Breast epithelium (tissue), 4 donors: ENCODE results near the gene NCSTN. TPM values are rescaled to one million over a fixed set of nuclear protein-coding genes. Genes with fewer than 3 reads are reported as not detected.
A peak's percentile ranks its signal among the peaks of the same experiment; 100 is the strongest.

Source experiments
- DNase-seq, 2 donors: peaks; one replicate each; pipeline ENCODE4 v3.0.0-alpha.2; 2019; ENCODE audit warnings: low spot score in 2 of 2
- H3K27ac ChIP-seq, 2 donors: fragments of 200-600 bp; sonication (generic) in 1 of 2; one replicate each; pipeline ENCODE4 v1.5.1; 2016 to 2019; ENCODE audit warnings: mild to moderate bottlenecking in 1 of 2
- H3K27me3 ChIP-seq, 2 donors: fragments of 200-600 bp; sonication (generic) in 1 of 2; one replicate each; pipeline versions ENCODE4 v1.5.1 to v1.6.0; 2017 to 2019; ENCODE audit warnings: control low read depth in 1 of 2, mild to moderate bottlenecking in 1 of 2
- H3K36me3 ChIP-seq: fragments of 200-600 bp; one replicate; pipeline ENCODE4 v1.5.1; 2019
- H3K4me1 ChIP-seq, 2 donors: fragments of 200-600 bp; sonication (generic); one replicate each; pipeline ENCODE4 v1.5.1; 2016 to 2019; ENCODE audit warnings: control low read depth in 1 of 2
- H3K4me3 ChIP-seq, 3 donors: fragments of 200-600 bp; sonication (generic); 1 replicate in 2 of 3; 2 replicates in 1 of 3; pipeline ENCODE4 v1.5.1; 2016 to 2019; ENCODE audit warnings: mild to moderate bottlenecking in 3 of 3, moderate library complexity in 2 of 3
- H3K9me3 ChIP-seq, 2 donors: fragments of 200-600 bp; sonication (generic) in 1 of 2; one replicate each; pipeline ENCODE4 v1.5.1; 2016 to 2019; ENCODE audit warnings: control low read depth in 1 of 2
- CTCF ChIP-seq, 3 donors: fragments of 450-650 bp; IDR thresholded peaks; one replicate each; pipeline ENCODE4 v1.5.1; 2016 to 2017; ENCODE audit warnings: antibody characterized with exemption in 3 of 3, mild to moderate bottlenecking in 3 of 3, moderate library complexity in 3 of 3
- POLR2A ChIP-seq: fragments of 450-650 bp; IDR thresholded peaks from one replicate; pipeline ENCODE4 v1.6.1; 2016; ENCODE audit warnings: antibody characterized with exemption, mild to moderate bottlenecking, moderate library complexity
- POLR2AphosphoS5 ChIP-seq, 3 donors: sonication (generic); formaldehyde crosslinking; IDR thresholded peaks; one replicate each; pipeline ENCODE4 v1.6.1; 2017; ENCODE audit warnings: antibody characterized with exemption in 3 of 3
- intact Hi-C: fragments of 100-400 bp; cut with DNase I; formaldehyde crosslinking; loops from one replicate; pipeline ENCODE4 v1.15.1; 2023; ENCODE audit warnings: low total_unique reads
- total RNA-seq, 3 donors: library from RNA; depleted of rRNA; stranded (reverse); fragments of >200 nt; gene quantifications; one replicate each; pipeline ENCODE4 v1.1.0, GENCODE V29; 2016

NCSTN gene
- total RNA-seq, 3 donors from 2014 or later, result 66.4 to 83.5 (median 76.0) TPM

- DNase-seq, result no peak
- Histone ChIP-seq H3K27me3 (no peaks in the 10 kb centered on the region), H3K9me3 (no peaks in the 10 kb centered on the region), H3K4me3 (no peak overlapping the region), H3K27ac (no peak overlapping the region), H3K4me1 (no peaks in the 10 kb centered on the region), H3K36me3 (no peaks in the 10 kb centered on the region)
- TF ChIP-seq CTCF (IDR thresholded peaks at IDR 0.05) (no peak), POLR2A (no peak), POLR2AphosphoS5 (IDR thresholded peaks at IDR 0.05) (no peak)
- intact Hi-C loops, result no loop called here
These were observed 54.5 kb downstream of the NCSTN start for GRCh38 chr1:160397651-160398050.

DNA sequence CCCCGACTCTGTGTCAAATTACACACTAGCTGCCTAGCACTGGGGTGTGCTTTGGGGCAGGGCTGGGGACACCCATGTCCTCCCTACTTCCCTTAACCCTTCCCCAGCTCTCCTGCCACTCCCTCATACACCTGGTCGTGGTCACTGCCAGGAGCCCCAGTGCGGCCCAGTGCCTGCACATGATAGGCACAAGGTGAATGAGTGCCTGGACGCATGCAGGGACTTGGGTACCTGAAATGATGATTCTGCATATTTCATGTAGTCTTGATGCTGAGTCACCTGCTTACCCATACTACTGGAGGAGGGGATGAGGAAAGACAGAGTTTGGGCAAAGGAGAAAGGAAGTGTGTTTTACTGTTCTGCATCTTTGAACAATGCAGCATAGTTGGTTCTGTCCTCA, 55.6 kb downstream of the NCSTN start:
- no peak for TF ChIP-seq POLR2A
- no peak for TF ChIP-seq CTCF (IDR thresholded peaks at IDR 0.05)
- TF ChIP-seq POLR2AphosphoS5 (IDR thresholded peaks at IDR 0.05), result no peak
- DNase-seq, result no peak

DNA sequence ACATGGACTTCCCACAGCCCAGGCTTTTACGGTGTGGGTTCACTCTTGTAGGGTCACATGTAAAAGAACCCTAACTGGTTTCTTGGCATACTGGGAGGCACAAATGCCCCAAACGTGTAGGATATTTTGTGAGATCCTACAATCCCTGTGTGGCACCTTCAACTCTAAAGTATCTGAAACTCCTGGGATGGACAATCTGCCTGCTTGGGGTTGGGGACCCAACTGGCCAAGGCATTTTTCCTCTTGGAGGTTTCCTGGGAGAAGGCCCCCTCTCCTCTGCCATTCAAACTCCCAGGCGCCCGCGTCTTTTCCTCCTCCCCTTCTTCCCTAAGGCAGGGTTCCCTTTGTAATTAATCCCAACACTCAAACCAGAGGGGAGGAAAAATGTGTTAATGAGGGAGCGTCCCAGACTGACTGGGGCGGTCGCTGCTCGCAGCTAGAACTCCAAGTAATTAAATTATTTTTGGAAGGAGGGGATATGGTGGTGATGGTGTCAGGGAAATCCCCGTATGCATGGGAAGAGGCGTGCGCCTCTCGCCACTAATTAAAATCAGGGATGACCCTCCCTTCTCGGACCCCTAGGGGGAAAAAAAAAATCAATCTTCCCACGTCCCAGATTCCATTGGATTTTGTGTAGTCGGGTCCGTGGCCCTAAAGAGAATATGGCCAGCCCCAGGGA, 56.5 kb downstream of the NCSTN start:
- no peaks in the 10 kb centered on the region for H3K9me3 ChIP-seq
- TF ChIP-seq CTCF (IDR thresholded peaks at IDR 0.05) (peak in 2 of 3 donors; percentile 7 to 25), POLR2AphosphoS5 (IDR thresholded peaks at IDR 0.05) (no peak)
- no peaks in the 10 kb centered on the region for H3K27me3 ChIP-seq
- no peaks in the 10 kb centered on the region for H3K4me1 ChIP-seq
- DNase-seq, result no peak
- no peaks in the 10 kb centered on the region for H3K36me3 ChIP-seq
- peak overlapping the region; percentile 63 to 93 (median 85) for H3K4me3 ChIP-seq
- intact Hi-C loops, result no loop called here
- peak overlapping the region; percentile 69 to 76 for H3K27ac ChIP-seq

More for the DNA sequence above, 55.6 kb downstream of the NCSTN start:
- H3K27me3 ChIP-seq, result no peaks in the 10 kb centered on the region
- H3K4me1 ChIP-seq, result no peaks in the 10 kb centered on the region
- H3K4me3 ChIP-seq, result no peak overlapping the region
- H3K36me3 ChIP-seq, result no peaks in the 10 kb centered on the region
- no peak overlapping the region for H3K27ac ChIP-seq
- H3K9me3 ChIP-seq, result no peaks in the 10 kb centered on the region
- intact Hi-C loops, result no loop called here

- peak within 1 kb of the TSS; percentile 63 to 93 (median 85) for H3K4me3 ChIP-seq
- no peaks in the 10 kb centered on the region for H3K27me3 ChIP-seq
- no peaks in the 10 kb centered on the region for H3K4me1 ChIP-seq
- TF ChIP-seq CTCF (IDR thresholded peaks at IDR 0.05), result peak in 1 of 3 donors; percentile 35
- peak; percentile 33 to 47 (median 45) for TF ChIP-seq POLR2AphosphoS5 (IDR thresholded peaks at IDR 0.05)
- TF ChIP-seq POLR2A, result no peak
- H3K27ac ChIP-seq, result peak within 1 kb of the TSS; percentile 69 to 76
- no peaks in the 10 kb centered on the region for H3K9me3 ChIP-seq
- DNase-seq, result peak; percentile 70 to 77
- H3K36me3 ChIP-seq, result no peaks in the 10 kb centered on the region
- intact Hi-C loops, result no loop called here
These were observed 57.1 kb downstream of the NCSTN start, which contains the start of gene VANGL2 for GRCh38 chr1:160400223-160400645. TSS of gene VANGL2 (plus strand) at chr1:160400564. CDS start at chr1:160415838, 15,274 bp downstream.

- DNase-seq, result no peak
- TF ChIP-seq POLR2A (no peak), POLR2AphosphoS5 (IDR thresholded peaks at IDR 0.05) (no peak), CTCF (IDR thresholded peaks at IDR 0.05) (no peak)
- Histone ChIP-seq H3K9me3 (no peaks in the 10 kb centered on the region), H3K4me3 (peak overlapping the region; percentile 63 to 93 (median 85)), H3K27me3 (no peaks in the 10 kb centered on the region), H3K36me3 (no peaks in the 10 kb centered on the region), H3K4me1 (no peaks in the 10 kb centered on the region), H3K27ac (peak overlapping the region; percentile 69 to 76)
- intact Hi-C loops, result no loop called here
These were observed 57.7 kb downstream of the NCSTN start for GRCh38 chr1:160400646-160401486.
